HCT116 (cell line): ENCODE data around the gene SORBS1. TPM values are rescaled to one million over a fixed set of nuclear protein-coding genes. Genes with fewer than 3 reads are reported as not detected.

Source experiments
- ATAC-seq: fragments of 200-7000 bp; cut with Tn5 transposase; 2 replicates; pipeline ENCODE4 v1.9.1; 2020; ENCODE audit warnings: mild to moderate bottlenecking, moderate library complexity
- BruUV-seq: library from RNA; stranded (reverse); fragments of 400-500 nt; replicated peaks from 2 replicates; lab custom pipeline; 2021; lab: Mats Ljungman, UMichigan
- CTCF ChIA-PET: fragments of 300-600 bp; sonication (Branson Sonifier 250); formaldehyde crosslinking; loops from one replicate; lab custom pipeline; 2021; ENCODE audit warnings: antibody characterized with exemption; lab: Charles Lee
- POLR2A ChIA-PET: fragments of 300-600, 350-600 bp; sonication (Branson Sonifier 250); formaldehyde crosslinking; loops from one replicate; lab custom pipeline; 2021; ENCODE audit warnings: antibody characterized with exemption; lab: Charles Lee
- RAD21 ChIA-PET, 2 experiments: fragments of 300-600 bp; sonication (Branson Sonifier 250); formaldehyde crosslinking; loops; one replicate each; lab custom pipeline; 2023; ENCODE audit warnings: low total read pairs in 2 of 2; ENCODE audit not compliant: uncharacterized antibody in 2 of 2, unreplicated experiment in 2 of 2, low non-redundant PET in 1 of 2; lab: Charles Lee
- DNase-seq: peaks from one replicate; pipeline ENCODE4 v3.0.0-alpha.2; 2010; ENCODE audit warnings: low read depth, low spot score
- H2AFZ ChIP-seq: fragments of 200-600 bp; shearing (Covaris generic), sonication (generic); 2 replicates; pipeline ENCODE4 v1.6.1; 2017; ENCODE audit warnings: low read depth, mixed run types, mixed read lengths, antibody characterized with exemption, low read length; ENCODE audit not compliant: poor library complexity, severe bottlenecking
- H3K27ac ChIP-seq: 2 replicates; pipeline ENCODE4 v1.5.1; 2012; ENCODE audit warnings: low read depth, low read length
- H3K27me3 ChIP-seq: fragments of 200-600 bp; sonication (generic); 2 replicates; pipeline ENCODE4 v1.6.1; 2016; ENCODE audit warnings: mixed run types, low read length, mixed read lengths; ENCODE audit not compliant: insufficient read depth
- H3K36me3 ChIP-seq, 2 experiments: fragments of 200-500 bp in 1 of 2; fragments of 200-600 bp in 1 of 2; sonication (Bioruptor generic) in 1 of 2; sonication (generic) in 1 of 2; 2 replicates each; pipeline versions ENCODE4 v1.5.1 to v1.6.1; 2014 to 2016; ENCODE audit warnings: low read length in 2 of 2, inconsistent platforms in 1 of 2, mixed read lengths in 1 of 2, mixed run types in 1 of 2; ENCODE audit not compliant: insufficient read depth in 2 of 2, control insufficient read depth in 1 of 2
- H3K4me1 ChIP-seq, 2 experiments: fragments of 200-600 bp in 1 of 2; sonication (generic) in 1 of 2; 2 replicates each; pipeline versions ENCODE4 v1.5.1 to v1.6.1; 2012 to 2017; ENCODE audit warnings: low read length in 2 of 2, inconsistent platforms in 1 of 2, mild to moderate bottlenecking in 1 of 2, mixed read lengths in 1 of 2, mixed run types in 1 of 2, moderate library complexity in 1 of 2; ENCODE audit not compliant: insufficient read depth in 2 of 2, control insufficient read depth in 1 of 2
- H3K4me2 ChIP-seq: fragments of 200-600 bp; sonication (generic); 2 replicates; pipeline ENCODE4 v1.6.1; 2017; ENCODE audit warnings: mixed run types, low read length, mixed read lengths
- H3K4me3 ChIP-seq, 2 experiments: fragments of 200-600 bp in 1 of 2; sonication (generic) in 1 of 2; replicated peaks in 1 of 2; 2 replicates each; pipeline ENCODE4 v1.5.1; 2011 to 2016; ENCODE audit warnings: low read length in 2 of 2, control low read depth in 1 of 2, low read depth in 1 of 2, mild to moderate bottlenecking in 1 of 2, mixed read lengths in 1 of 2, mixed run types in 1 of 2
- H3K79me2 ChIP-seq: fragments of 200-600 bp; sonication (generic); 2 replicates; pipeline ENCODE4 v1.6.1; 2017; ENCODE audit warnings: mild to moderate bottlenecking, mixed run types, low read length, moderate library complexity, mixed read lengths; ENCODE audit not compliant: insufficient read depth
- H3K9ac ChIP-seq: fragments of 200-600 bp; sonication (generic); 2 replicates; pipeline ENCODE4 v1.6.1; 2016; ENCODE audit warnings: low read length, mixed read lengths
- H3K9me2 ChIP-seq: fragments of 200-600 bp; sonication (generic), shearing (Covaris generic); 2 replicates; pipeline ENCODE4 v1.6.1; 2017; ENCODE audit warnings: mixed run types, mild to moderate bottlenecking, moderate library complexity; ENCODE audit not compliant: insufficient read depth
- H3K9me3 ChIP-seq, 2 experiments: fragments of 200-500 bp in 1 of 2; fragments of 200-600 bp in 1 of 2; sonication (Bioruptor generic) in 1 of 2; sonication (generic) in 1 of 2; 2 replicates each; pipeline ENCODE4 v1.6.1; 2014 to 2017; ENCODE audit warnings: low read length in 2 of 2, mixed read lengths in 2 of 2, inconsistent platforms in 1 of 2, low read depth in 1 of 2, mild to moderate bottlenecking in 1 of 2, mixed run types in 1 of 2, moderate library complexity in 1 of 2; ENCODE audit not compliant: control insufficient read depth in 1 of 2, insufficient read depth in 1 of 2
- H4K20me1 ChIP-seq: fragments of 200-600 bp; sonication (generic), shearing (Covaris generic); 2 replicates; pipeline ENCODE4 v1.6.1; 2017; ENCODE audit warnings: mixed run types, mild to moderate bottlenecking, moderate library complexity; ENCODE audit not compliant: insufficient read depth
- CBX3 ChIP-seq: IDR thresholded peaks from 2 replicates; pipeline ENCODE4 v1.6.1; 2012; ENCODE audit warnings: low read depth
- CEBPB ChIP-seq: IDR thresholded peaks from 2 replicates; pipeline ENCODE4 v1.6.1; 2012; ENCODE audit warnings: low read depth
- ELF1 ChIP-seq: IDR thresholded peaks from 2 replicates; pipeline ENCODE4 v1.6.1; 2012; ENCODE audit warnings: low read depth, borderline replicate concordance
- FOSL1 ChIP-seq: IDR thresholded peaks from 2 replicates; pipeline ENCODE4 v1.6.1; 2012; ENCODE audit warnings: low read depth
- POLR2A ChIP-seq: IDR thresholded peaks from 2 replicates; pipeline ENCODE4 v1.7.0; 2011; ENCODE audit warnings: borderline replicate concordance; ENCODE audit not compliant: insufficient read depth, insufficient read length; ENCODE audit errors: extremely low read depth
- SP1 ChIP-seq: IDR thresholded peaks from 2 replicates; pipeline ENCODE4 v1.6.1; 2012; ENCODE audit warnings: low read depth
- SRF ChIP-seq: IDR thresholded peaks from 2 replicates; pipeline ENCODE4 v1.6.1; 2012; ENCODE audit warnings: low read depth
- intact Hi-C: fragments of 100-400 bp; cut with micrococcal nuclease; formaldehyde crosslinking; loops from 2 replicates; pipeline ENCODE4 v1.10.0; 2022
- total RNA-seq: library from RNA; stranded (reverse); gene quantifications from one replicate; pipeline ENCODE4 v1.2.1, GENCODE V29; 2021; ENCODE audit not compliant: unreplicated experiment
- TF ChIP-seq, protein P1 (sequence below): IDR thresholded peaks from 2 replicates; pipeline ENCODE4 v1.6.1; 2012; ENCODE audit warnings: low read depth
- TF ChIP-seq, protein P2 (sequence below): IDR thresholded peaks from 2 replicates; pipeline ENCODE4 v1.6.1; 2012

The SORBS1 gene
- total RNA-seq, 1 experiment from 2014 or later = 3.4 TPM

DNA sequence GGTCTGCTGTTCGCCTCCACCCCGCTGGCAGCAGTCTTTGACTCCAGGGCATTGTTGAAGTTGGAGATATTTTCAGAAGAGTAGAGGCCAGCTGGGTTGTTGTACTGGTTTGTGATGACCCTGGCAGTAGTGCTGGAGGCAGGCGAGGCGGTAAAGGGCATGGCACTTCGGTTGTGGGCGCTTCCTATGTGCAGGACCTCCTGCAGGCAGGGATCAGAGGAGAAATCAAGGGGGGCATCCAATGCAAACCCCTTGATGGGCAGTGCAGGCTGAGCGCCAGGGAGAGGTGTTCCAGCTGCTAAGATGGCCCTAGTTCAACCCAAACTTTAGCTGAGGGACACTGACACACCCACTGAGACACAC, 297.3 kb downstream of the SORBS1 start:
- DNase-seq (no peak), ATAC-seq (no peak)
- intact Hi-C loops = no loop called here
- Histone ChIP-seq H3K4me3 (no peak overlapping the region), H3K27ac (peak overlapping the region; percentile 37), H3K36me3 (peaks cover 0 to 1% of the 10 kb centered on the region in 2 experiments; a peak in 1 of 4 replicates), H3K4me1 (peaks cover 50 to 70% of the 10 kb centered on the region in 2 experiments), H3K27me3 (no peaks in the 10 kb centered on the region), H3K9me2 (no peaks in the 10 kb centered on the region), H3K9ac (no peak overlapping the region), H3K79me2 (no peaks in the 10 kb centered on the region), H4K20me1 (no peaks in the 10 kb centered on the region), H3K9me3 (no peaks in the 10 kb centered on the region), H2AFZ (no peak overlapping the region), H3K4me2 (peak overlapping the region; percentile 51)
- RAD21 ChIA-PET = no interaction called here
- BruUV-seq = no TSS peak
- CTCF ChIA-PET = no interaction called here
- POLR2A ChIA-PET = no interaction called here
- TF ChIP-seq POLR2A (no peak), CEBPB (no peak), SP1 (no peak), ELF1 (no peak), CBX3 (no peak), FOSL1 (no peak), SRF (no peak)
- TF ChIP-seq, protein P1, sequence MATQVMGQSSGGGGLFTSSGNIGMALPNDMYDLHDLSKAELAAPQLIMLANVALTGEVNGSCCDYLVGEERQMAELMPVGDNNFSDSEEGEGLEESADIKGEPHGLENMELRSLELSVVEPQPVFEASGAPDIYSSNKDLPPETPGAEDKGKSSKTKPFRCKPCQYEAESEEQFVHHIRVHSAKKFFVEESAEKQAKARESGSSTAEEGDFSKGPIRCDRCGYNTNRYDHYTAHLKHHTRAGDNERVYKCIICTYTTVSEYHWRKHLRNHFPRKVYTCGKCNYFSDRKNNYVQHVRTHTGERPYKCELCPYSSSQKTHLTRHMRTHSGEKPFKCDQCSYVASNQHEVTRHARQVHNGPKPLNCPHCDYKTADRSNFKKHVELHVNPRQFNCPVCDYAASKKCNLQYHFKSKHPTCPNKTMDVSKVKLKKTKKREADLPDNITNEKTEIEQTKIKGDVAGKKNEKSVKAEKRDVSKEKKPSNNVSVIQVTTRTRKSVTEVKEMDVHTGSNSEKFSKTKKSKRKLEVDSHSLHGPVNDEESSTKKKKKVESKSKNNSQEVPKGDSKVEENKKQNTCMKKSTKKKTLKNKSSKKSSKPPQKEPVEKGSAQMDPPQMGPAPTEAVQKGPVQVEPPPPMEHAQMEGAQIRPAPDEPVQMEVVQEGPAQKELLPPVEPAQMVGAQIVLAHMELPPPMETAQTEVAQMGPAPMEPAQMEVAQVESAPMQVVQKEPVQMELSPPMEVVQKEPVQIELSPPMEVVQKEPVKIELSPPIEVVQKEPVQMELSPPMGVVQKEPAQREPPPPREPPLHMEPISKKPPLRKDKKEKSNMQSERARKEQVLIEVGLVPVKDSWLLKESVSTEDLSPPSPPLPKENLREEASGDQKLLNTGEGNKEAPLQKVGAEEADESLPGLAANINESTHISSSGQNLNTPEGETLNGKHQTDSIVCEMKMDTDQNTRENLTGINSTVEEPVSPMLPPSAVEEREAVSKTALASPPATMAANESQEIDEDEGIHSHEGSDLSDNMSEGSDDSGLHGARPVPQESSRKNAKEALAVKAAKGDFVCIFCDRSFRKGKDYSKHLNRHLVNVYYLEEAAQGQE = no peak
- TF ChIP-seq, protein P2, sequence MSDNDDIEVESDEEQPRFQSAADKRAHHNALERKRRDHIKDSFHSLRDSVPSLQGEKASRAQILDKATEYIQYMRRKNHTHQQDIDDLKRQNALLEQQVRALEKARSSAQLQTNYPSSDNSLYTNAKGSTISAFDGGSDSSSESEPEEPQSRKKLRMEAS = 0 out of 2 replicates have a peak, but pooled peaks have one; percentile 5
